HTERT RPE-1 (cell line): ENCODE measurements around the gene CFDP1.
"Not testable (repeated sequence)": the region's sequence is repeated elsewhere in the genome, so short reads cannot be mapped to it uniquely, and the experiment has no call there.

Experiments used
- in situ Hi-C: fragments of 300-500 bp; cut with MboI; formaldehyde crosslinking; loops from 4 replicates; pipeline ENCODE4 v1.14.3; 2020; ENCODE audit warnings: low sequenced_read_pairs

Gene CFDP1

DNA sequence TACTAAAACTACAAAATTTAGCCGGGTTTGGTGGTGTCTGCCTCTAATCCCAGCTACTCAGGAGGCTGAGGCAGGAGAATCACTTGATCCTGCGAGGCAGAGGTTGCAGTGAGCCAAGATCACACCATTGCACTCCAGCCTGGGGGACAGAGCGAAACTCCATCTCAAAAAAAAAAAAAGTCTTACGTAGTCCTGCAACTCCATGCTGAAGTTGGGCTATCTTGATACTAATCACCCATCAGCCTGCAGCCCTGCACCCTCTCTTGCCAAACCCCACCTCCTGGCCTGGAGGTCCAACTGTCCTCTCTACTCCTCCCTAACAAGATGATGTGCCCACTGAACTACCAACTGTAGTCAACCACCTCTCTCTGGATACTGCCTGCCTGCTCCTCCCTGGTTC, 26.4 kb upstream of the CFDP1 start:
- in situ Hi-C loops, result no loop called here

DNA sequence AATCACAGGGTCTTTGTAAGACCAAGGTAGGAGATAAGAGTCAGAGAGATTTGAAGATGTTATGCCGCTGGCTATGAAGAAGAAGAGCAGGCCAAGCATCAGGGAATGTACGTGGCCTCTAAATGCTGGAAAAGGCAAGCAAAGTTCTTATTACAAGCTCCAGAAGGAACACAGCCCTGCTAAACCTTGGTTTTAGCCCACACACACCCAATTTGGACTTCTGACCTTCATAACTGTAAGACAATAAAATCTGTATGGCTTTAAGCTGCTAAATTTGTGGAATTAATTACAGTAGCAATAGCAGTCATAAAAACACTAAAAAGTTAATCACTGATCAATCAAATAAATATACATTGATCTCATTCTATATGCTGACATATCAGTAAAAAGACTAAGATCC, 25.1 kb upstream of the CFDP1 start:
- in situ Hi-C loops, result no loop called here

DNA sequence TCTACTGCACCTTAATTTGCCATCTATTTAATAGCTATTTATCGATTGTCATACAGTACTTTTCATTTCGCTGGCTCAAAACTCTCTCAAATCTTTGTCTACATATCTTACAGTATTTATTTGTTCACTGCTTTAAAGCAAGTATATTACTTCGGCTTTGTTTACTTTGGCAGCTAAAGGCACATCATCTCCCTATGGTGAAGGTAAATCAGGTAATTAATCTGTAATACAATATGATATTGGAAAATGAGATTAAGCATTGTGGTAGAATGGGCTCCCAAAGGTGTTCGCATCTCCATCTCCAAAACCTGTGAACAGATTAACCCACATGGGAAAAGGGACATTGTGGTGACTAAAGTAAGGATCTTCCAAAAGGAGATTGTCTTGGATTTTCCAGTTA, 24.7 kb upstream of the CFDP1 start:
- in situ Hi-C loops, result no loop called here

DNA sequence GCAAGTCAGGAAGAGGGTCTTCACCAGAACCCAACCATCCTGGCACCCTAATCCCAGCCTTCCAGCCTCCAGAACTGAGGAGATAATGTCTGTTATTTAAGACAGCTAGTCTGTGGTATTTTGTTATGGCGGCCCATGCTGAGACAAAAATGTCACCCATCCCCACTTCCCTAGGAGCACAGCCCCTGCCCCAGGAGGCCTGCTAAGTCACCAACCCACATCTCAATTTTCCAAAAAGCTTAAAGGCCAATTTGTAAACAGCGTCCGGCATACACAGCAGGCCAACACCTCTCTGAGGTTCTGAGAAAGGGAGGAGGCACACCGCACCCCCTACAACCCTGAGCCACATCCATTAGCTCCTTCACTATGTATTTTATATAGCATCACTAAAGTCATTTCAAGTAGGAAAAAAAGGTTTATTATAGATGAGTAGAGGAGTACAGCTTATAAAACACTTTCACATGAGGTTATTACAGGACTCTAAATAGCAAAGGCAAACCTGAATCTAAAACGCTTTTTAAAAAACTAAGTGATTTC, 24.2 kb upstream of the CFDP1 start:
- in situ Hi-C loops, result no loop called here

DNA sequence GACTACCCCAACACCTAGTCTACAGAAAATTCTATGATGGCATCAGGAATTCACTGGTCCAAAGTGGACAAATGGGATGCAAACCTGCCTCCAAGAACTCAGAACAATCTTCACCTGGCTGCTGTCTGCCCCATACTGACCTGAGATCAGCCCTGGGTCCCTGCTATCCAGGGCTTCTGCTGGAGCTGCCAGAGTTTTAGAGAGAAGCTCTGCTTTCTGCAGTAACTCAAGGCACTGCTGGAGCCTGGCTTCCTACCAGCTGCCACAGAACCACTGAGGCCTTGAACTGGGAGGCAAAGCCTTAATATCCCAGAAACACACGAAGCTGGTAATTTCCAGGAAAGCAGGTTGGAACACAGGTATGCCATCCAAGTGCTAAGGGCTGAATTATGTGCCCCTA, 23.7 kb upstream of the CFDP1 start:
- in situ Hi-C loops, result no loop called here

DNA sequence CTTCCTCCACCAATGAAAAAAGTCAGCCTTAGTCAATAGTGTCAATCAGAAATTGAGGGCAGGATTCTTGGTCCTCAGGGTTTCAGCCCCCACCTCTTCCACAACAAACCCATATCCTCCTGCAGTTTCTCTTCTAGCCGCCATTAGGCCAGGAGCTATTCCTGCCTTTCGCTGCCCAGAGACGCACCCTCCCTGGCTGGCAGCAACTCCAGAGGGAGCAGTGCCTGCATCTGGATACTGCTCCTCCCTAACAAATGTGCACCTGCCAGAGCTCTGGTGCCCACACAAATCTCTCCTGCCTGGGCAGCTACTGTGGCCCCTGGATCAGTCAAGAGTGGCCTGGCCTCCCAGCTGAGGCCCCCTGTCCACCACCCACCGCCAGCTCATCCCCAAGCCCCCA, 23.2 kb upstream of the CFDP1 start:
- in situ Hi-C loops, result not testable (repeated sequence)

DNA sequence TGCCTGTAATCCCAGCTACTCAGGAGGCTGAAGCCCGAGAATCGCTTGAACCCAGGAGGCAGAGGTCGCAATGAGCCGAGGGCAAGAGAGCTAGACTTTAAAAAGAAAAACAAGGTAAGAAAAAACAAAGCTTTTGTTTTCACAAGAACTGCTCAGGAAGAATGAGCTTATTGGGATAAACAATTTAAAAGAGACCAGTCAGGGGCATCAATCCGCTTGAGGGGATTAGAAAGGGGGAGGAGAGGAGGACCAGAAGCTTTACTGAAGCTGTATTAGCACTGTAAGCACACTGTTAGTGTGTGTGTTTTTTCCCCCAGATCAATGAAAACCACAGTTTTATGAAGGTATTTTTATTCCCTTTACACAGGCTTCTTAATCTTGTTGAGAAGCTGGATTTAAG, 22.4 kb upstream of the CFDP1 start:
- in situ Hi-C loops, result no loop called here

DNA sequence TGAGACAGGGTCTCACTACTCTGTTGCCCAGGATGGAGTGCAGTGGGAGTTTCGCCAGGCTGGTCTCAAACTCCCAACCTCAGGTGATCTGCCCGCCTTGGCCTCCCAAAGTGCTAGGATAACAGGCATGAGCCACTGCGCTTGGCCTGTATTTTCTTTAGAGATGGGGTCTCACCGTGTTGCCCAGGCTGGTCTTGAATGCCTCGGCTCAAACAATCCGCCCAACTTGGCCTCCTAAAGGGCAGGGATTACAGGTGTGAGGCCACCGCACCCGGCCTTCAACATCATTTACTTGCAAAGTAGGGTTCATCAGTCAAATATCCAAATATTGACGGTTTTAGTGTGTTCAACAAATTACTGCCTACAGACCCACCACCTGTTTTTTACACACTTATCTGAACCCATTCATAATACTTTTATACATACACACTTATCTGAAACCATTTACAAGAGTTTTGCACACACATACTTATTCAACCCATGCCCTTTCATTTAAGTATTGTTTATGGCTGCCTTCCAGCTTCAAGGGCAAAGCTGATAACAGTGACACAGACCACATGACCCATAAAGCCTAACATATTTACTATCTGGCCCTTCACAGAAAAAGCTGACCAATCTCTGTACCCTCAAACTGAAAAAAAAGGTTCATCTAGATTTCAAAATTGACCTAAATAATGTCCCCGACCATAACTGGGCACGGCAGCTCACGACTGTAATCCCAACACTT, 19.3 kb upstream of the CFDP1 start:
- in situ Hi-C loops, result no loop called here

DNA sequence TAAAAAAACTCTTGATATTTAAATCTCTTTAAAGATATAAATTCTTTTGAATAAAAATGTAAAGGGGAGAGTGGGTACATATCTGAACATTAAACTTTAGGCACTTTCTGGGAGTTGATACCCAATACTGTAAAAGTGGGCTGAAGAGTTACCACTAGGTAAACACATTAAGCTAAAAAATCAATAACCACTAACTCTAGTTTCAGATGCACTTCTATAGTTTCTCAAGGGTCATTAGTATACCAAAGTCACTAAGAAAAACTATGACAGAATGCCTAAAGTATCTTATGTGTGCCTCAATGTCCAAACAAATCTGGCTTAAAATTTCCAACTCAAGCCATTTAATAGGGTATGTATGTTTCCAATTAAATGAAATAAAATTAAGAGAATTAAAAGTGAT, 13.1 kb upstream of the CFDP1 start:
- in situ Hi-C loops, result no loop called here

DNA sequence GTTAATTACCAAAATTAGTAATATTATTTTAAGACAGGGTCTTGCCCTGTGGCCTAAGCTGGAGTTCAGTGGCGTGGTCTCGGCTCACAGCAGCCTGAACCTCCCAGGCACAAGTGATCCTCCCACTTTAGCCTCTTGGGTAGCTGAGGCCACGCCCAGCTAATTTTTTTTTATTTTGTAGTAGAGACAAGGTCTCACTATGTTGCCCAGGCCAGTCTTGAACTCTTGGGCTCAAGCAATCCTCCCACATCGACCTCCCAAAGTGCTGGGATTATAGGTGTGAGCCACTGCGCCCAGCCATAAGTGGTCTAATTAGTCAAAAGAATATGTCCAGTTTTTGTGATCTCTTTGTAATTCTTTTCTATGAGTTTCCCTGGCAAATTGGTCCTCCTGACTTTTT, 12.0 kb upstream of the CFDP1 start:
- in situ Hi-C loops, result no loop called here

DNA sequence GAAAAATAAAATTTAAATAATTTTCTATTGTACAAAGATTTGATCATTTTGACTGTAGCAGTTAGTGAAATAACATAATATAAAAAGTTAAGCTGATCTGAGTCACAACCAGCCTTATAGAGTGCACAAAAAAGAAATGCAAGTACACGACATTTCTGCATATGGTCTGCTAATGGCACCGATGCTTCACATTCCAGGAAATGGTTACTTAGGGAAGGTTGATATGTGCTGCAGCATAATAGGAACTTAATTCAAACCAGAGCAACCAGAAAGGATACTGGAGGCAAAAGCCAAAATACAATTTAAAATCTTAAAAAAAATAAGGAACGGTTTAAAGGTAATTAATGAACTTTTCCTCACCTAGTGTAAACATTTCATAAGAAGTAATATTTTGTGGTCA, 10.0 kb upstream of the CFDP1 start:
- in situ Hi-C loops, result no loop called here

DNA sequence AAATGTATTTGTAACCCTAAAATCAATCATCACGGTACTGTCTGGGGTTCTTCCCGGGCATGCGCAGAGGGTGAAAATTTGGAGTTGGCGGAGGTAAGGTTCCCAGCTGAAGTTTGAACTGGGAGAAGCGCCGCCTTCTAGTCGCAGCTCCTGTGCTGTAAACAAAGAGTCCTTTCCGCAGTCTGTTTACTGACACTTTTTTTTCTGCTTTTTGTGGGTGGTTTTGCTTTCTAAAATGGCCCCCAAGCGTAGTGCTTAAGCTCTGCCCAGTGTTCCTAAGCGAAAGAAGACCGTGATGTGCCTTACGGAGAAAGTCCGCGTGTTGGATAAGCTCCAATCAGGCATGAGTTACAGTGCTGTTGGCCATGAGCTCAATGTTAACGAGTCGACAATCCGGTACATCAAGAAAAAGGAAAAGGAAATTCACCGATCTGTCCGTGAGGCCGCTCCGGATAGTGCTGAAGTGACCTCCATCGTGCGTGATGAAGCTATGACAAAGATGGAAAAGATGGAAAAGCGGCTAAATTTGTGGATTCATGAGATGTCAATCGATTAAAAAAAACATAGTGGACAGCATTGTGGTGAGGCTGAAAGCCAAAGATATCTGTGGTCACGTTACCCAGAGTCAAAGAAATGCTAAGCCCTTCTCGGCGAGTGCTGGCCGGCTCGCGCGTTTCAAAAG, 570 bp upstream of the CFDP1 start:
- in situ Hi-C loops, result no loop called here

DNA sequence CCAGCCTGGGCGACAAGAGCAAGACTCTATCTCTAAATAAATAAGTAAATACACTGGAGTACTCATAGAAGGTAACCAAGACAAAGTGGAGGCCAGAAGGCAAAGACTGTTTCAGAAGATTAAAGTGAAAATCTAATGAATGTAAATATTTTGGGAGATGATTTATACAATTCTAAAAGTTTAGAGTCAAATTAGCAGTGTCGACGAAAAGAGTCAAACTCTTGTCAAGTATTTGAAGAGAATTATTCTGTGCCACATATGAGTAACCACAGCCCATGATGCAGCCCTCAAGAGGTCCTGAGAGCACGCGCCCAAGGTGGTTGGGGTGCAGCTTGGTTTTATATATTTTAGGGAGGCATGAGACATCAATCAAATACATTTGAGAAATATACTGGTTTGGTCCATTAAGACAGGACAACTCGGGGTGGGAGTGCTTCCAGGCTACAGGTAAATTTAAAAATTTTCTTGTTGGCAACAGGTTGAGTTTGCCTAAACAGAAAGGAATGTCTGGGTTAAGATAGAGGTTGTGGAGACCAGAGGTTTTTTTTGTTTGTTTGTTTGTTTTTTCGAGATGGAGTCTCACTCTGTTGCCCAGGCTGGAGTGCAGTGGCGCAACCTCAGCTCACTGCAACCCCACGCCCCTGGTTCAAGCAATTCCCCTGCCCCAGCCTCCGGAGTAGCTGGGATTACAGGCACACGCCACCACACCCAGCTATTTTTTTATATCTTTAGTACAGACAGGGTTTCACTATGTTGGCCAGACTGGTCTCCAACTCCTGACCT, 3.5 kb downstream of the CFDP1 start:
- in situ Hi-C loops, result no loop called here

DNA sequence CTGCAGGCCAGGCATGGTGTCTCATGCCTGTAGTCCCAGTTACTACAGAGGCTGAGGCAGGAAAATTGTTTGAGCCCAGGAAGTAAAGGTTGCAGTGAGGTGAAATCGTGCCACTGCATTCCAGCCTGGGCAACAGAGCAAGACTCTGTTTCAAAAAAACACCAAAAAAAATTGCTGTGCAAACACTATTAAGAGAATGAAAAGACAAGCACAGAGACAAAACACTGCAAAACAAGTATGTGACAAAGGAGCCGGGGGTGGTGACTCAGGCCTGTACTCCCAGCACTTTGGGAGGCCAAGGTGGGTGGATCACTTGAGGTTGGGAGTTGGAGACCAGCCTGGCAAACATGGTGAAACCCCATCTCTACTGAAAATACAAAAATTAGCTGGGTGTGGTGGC, 6.8 kb downstream of the CFDP1 start:
- in situ Hi-C loops, result not testable (repeated sequence)

DNA sequence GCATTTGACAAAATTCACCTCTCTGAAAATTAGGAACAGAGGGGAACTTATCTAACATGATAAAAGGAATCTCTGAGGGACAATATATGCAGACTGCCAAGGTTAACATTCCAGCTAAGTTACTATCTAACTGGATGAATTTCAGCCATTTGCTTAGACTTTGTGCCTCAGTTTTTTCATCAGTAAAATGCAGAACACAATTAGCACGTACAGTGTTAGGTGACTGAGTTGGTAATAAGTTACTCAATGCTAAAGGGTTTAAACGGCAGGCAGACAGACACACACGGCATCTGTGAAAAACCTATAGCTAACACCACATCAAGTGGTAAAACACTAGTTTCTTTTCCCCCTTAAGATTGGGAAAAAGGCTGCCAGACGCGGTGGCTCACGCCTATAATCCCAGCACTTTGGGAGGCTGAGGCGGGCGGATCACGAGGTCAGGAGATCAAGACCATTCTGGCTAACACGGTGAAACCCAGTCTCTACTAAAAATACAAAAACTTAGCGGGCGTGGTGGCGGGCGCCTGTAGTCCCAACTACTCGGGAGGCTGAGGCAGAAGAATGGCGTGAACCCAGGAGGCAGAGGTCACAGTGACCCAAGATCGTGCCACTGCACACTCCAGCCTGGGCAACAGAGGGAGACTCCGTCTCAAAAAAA, 9.1 kb downstream of the CFDP1 start:
- in situ Hi-C loops, result not testable (repeated sequence)

DNA sequence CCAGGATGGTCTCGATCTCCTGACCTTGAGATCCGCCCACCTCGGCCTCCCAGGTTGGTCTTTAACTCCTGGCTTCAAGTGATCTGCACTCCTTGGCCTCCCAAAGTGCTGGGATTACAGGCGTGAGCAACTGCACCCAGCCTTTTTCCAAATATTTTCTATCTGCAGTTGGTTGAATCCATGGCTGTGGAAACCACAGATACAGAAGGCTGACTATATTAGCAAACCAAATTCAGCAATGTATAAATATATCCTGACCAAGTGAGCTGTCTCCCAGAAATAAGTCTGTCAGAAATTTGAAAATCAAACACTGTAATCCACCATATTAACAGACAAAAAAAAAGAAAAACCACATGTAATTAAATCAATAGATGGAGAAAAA, 9.6 kb downstream of the CFDP1 start:
- in situ Hi-C loops, result no loop called here

DNA sequence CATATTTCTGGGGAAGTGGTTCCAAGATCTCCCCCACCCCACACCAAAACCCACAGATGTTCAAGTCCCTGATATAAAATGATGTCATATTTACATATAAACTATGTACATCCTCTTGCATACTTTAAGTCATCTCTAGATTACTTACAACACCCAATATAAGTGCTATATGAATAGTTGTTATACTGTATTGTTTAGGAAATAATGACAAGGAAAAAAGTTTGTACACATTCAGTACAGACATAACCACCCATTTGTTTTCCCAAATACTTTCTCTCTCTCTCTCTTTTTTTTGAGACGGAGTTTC, 11.5 kb downstream of the CFDP1 start:
- in situ Hi-C loops, result no loop called here

DNA sequence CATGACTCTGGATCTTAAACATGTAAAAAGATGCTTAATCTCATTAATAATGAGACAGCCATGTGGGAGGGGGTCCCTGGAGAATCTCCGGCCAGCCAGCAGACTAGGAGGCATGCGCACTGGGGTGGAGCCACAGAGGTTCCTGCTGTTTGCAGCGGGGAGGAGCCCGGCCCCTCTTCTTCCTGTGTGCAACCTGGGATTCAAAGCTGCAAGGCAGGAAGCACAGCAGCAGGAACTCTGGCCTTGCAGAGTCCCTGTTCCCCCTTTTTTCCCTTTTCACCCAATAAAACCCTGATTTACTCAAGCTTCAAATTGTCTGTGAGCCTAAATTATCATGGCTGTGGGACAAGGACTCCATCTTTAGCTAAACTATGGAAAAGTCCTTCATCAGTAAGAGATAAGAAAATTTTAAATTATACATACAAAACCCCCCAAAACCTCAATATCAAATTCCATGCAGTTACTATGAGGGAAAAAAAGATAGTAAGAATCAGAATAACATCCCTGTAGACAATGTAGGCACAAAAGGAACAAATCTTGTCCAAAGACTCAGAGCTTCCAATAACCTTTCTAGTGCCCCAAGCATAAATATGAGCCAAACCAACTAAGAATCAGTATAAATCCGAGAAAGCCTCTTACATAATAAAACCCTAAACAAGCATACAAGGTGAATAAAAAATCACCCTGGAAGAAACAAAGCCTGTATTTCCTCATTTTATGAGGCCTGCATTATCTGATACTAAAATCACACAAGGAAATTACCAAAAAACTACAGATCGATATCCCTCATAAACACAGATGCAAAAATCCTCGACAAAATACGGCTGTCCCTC, 12.1 kb downstream of the CFDP1 start:
- in situ Hi-C loops, result no loop called here

DNA sequence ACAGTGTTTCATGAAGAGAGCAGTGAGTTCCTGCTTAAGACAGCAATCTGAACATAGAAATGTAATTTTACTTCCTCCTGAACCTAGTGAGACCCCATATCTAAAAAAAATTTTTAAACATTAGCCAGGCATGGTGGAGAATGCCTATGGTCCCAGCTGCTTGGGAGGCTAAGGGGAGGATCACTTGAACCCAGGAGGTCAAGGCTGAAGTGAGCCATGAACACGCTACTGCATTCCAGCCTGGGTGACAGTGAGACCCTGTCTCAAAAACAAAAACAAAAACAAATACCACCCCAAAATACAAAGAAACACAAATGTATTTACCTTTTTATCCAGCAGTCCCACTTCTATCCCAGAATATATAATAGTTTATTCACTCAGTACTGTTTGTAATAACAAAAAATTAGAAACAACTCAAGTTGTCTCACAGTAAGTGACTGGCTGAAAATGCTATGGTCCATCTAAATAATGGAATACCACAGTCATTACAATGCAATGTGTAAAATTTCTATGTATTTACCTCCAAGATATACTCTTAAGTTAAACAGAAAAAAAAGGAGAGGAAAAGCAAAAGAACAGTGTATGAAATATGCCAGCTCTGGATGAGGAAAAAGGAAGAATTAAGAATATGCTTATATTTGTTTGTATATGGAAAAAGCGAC, 16.3 kb downstream of the CFDP1 start:
- in situ Hi-C loops, result no loop called here
